SU-DHL-6 (cell line): ENCODE measurements around the gene RNASET2.

Source experiments
- H2AFZ ChIP-seq: fragments of 200-600 bp; sonication (generic); 2 replicates; pipeline ENCODE4 v1.6.1; 2014; ENCODE audit warnings: low read depth, mild to moderate bottlenecking, moderate library complexity, mixed read lengths, antibody characterized with exemption, low read length; ENCODE audit not compliant: severe bottlenecking
- H3F3A ChIP-seq: fragments of 200-600 bp; shearing (Covaris generic); 2 replicates; pipeline ENCODE4 v1.6.0; 2016; ENCODE audit warnings: antibody characterized with exemption, mild to moderate bottlenecking; ENCODE audit not compliant: insufficient read depth
- H3K27ac ChIP-seq: fragments of 200-600 bp; sonication (generic); 2 replicates; pipeline ENCODE4 v1.5.1; 2016; ENCODE audit warnings: low read depth, mild to moderate bottlenecking, low read length, moderate library complexity, mixed read lengths
- H3K27me3 ChIP-seq: fragments of 200-600 bp; sonication (generic), shearing (Covaris generic); 2 replicates; pipeline ENCODE4 v1.6.0; 2014; ENCODE audit warnings: mild to moderate bottlenecking, low read length
- H3K36me3 ChIP-seq: fragments of 200-600 bp; sonication (generic); 2 replicates; pipeline ENCODE4 v1.6.1; 2014; ENCODE audit warnings: mild to moderate bottlenecking, low read length, mixed read lengths
- H3K4me2 ChIP-seq: fragments of 300-600, 200-600 bp; shearing (Covaris generic), sonication (generic); 2 replicates; pipeline ENCODE4 v1.6.0; 2014; ENCODE audit warnings: low read length, low read depth, mild to moderate bottlenecking; ENCODE audit not compliant: poor library complexity, severe bottlenecking
- H3K4me3 ChIP-seq: fragments of 200-600 bp; sonication (generic); 2 replicates; pipeline ENCODE4 v1.5.1; 2014; ENCODE audit warnings: antibody characterized with exemption, low read length, mild to moderate bottlenecking, mixed read lengths; ENCODE audit not compliant: insufficient read depth, poor library complexity, severe bottlenecking
- H3K79me2 ChIP-seq: fragments of 200-600 bp; sonication (generic); 2 replicates; pipeline ENCODE4 v1.6.1; 2014; ENCODE audit warnings: mild to moderate bottlenecking, low read length, moderate library complexity; ENCODE audit not compliant: insufficient read depth
- H3K9ac ChIP-seq: fragments of 200-600 bp; sonication (generic); 2 replicates; pipeline ENCODE4 v1.7.0; 2014; ENCODE audit warnings: mild to moderate bottlenecking, low read length
- H3K9me2 ChIP-seq: fragments of 200-600 bp; sonication (generic); replicated peaks from 2 replicates; pipeline ENCODE4 v1.6.1; 2014; ENCODE audit warnings: low read length; ENCODE audit not compliant: insufficient read depth
- H3K9me3 ChIP-seq: fragments of 200-600 bp; sonication (generic); 2 replicates; pipeline ENCODE4 v1.6.1; 2014; ENCODE audit warnings: low read length, mixed read lengths; ENCODE audit not compliant: insufficient read depth
- H4K20me1 ChIP-seq: fragments of 200-600 bp; sonication (generic); 2 replicates; pipeline ENCODE4 v1.6.1; 2014; ENCODE audit warnings: low read depth, mild to moderate bottlenecking, antibody characterized with exemption, low read length, moderate library complexity, mixed read lengths
- CTCF ChIP-seq: fragments of 200-600 bp; sonication (generic); IDR thresholded peaks from one replicate; pipeline ENCODE4 v1.5.1; 2017; ENCODE audit warnings: antibody characterized with exemption, mild to moderate bottlenecking, low read length, moderate library complexity; ENCODE audit not compliant: insufficient read depth, poor library complexity, severe bottlenecking
- EZH2phosphoT487 ChIP-seq: fragments of 200-600 bp; sonication (generic), shearing (Covaris generic); conservative IDR thresholded peaks from 2 replicates; pipeline ENCODE4 v1.6.1; 2018; ENCODE audit warnings: mild to moderate bottlenecking, antibody characterized with exemption, low read length, moderate library complexity, mixed read lengths

Gene RNASET2

DNA sequence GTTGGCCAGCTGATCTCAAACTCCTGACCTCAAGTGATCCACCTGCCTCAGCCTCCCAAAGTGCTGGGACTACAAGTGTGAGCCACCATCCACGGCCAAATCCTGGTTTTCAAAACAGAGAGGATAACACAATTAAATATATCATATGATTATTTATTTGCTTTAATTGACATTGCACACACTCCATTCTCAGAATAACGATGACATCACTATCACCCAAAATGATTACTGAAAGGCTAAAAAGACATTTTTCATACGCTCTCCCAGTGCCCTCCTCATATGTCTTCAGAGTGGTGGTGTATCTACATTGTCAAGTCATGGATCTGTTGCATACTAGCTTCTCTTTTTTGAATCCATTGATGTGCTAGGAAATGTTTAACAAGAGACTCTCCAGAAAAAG is 24.4 kb upstream of the RNASET2 start:
- Histone ChIP-seq H3K36me3 (peaks cover 13% of the 10 kb centered on the region; the same call in 1 of the 2 replicates), H3K4me2 (no peak overlapping the region), H3K27me3 (no peaks in the 10 kb centered on the region), H3K79me2 (peaks cover 27% of the 10 kb centered on the region), H3K27ac (no peak overlapping the region), H3K4me3 (no peak overlapping the region), H3K9me2 (no peaks in the 10 kb centered on the region), H4K20me1 (no peaks in the 10 kb centered on the region), H3F3A (no peaks in the 10 kb centered on the region), H3K9ac (no peak overlapping the region), H3K9me3 (no peaks in the 10 kb centered on the region), H2AFZ (no peak overlapping the region)
- TF ChIP-seq EZH2phosphoT487 (no peak), CTCF (no peak)

DNA sequence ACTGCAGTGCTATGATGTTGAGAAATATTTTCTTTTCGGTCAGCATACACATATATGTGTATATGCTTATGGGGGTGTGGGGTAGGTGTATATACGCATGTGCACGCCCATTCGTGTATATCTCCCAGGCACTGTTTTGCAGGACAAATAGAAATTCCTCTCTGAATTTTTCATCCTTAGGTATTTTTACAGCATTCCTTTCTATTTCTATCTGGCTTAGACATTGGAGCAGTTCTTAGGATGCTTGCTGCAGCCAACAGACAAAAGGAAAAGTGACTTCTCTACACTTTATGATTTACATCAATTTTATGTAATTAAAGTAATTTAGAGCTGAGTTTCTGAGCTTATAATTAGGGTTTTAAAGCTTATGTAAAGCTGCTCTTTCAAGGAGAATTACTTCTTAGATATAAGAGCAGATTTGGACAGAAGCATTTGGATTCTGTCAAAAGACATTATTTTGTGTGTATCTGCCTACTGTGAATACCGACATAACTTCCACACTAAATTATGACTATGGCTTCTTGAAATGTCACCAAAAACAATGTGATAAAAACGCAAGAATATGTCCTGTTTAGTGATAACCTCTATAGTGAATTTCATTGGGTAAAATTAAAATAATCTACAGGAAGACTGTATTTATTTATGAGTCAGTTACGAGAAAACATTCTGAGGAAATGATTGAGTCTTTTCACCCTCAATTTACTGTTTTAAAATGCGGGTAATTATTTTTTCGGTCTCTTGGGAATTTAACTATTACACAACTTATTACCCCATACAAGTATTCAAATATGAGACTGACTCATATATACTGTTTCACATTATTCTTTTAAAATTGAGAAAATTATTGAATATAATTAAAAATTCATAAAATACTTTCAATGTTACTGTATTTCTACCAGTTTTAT is 21.5 kb upstream of the RNASET2 start:
- H2AFZ ChIP-seq: no peak overlapping the region
- TF ChIP-seq CTCF: no peak

GRCh38 chr6:166976636-166977035 is 20.3 kb upstream of the RNASET2 start:
- no peak overlapping the region for H2AFZ ChIP-seq
- no peak overlapping the region for H3K27ac ChIP-seq
- no peaks in the 10 kb centered on the region for H3K9me3 ChIP-seq
- H3K79me2 ChIP-seq: no peaks in the 10 kb centered on the region
- no peaks in the 10 kb centered on the region for H3F3A ChIP-seq
- TF ChIP-seq CTCF (no peak), EZH2phosphoT487 (no peak)
- no peak overlapping the region for H3K9ac ChIP-seq
- no peak overlapping the region for H3K4me2 ChIP-seq
- H3K36me3 ChIP-seq: peaks cover 3% of the 10 kb centered on the region; the same call in 1 of the 2 replicates
- H3K27me3 ChIP-seq: no peaks in the 10 kb centered on the region
- H3K4me3 ChIP-seq: no peak overlapping the region
- no peaks in the 10 kb centered on the region for H3K9me2 ChIP-seq
- H4K20me1 ChIP-seq: no peaks in the 10 kb centered on the region

More for the DNA sequence above, 21.5 kb upstream of the RNASET2 start:
- no peak overlapping the region for H3K4me3 ChIP-seq
- no peak overlapping the region for H3K27ac ChIP-seq
- no peaks in the 10 kb centered on the region for H3F3A ChIP-seq
- H3K9me3 ChIP-seq: no peaks in the 10 kb centered on the region
- H4K20me1 ChIP-seq: no peaks in the 10 kb centered on the region
- no peak overlapping the region for H3K9ac ChIP-seq
- H3K27me3 ChIP-seq: no peaks in the 10 kb centered on the region
- H3K36me3 ChIP-seq: peaks cover 5% of the 10 kb centered on the region; the same call in 1 of the 2 replicates
- no peaks in the 10 kb centered on the region for H3K9me2 ChIP-seq
- H3K4me2 ChIP-seq: no peak overlapping the region
- peaks cover 1% of the 10 kb centered on the region; the same call in 1 of the 2 replicates for H3K79me2 ChIP-seq
